ENCODE measurements around the gene CCNC. TPM values are rescaled to one million over a fixed set of nuclear protein-coding genes. Genes with fewer than 3 reads are reported as not detected.
A peak's percentile ranks its signal among the peaks of the same experiment; 100 is the strongest.

Gene CCNC, protein sequence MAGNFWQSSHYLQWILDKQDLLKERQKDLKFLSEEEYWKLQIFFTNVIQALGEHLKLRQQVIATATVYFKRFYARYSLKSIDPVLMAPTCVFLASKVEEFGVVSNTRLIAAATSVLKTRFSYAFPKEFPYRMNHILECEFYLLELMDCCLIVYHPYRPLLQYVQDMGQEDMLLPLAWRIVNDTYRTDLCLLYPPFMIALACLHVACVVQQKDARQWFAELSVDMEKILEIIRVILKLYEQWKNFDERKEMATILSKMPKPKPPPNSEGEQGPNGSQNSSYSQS
- 43.4 TPM for total RNA-seq (2021; ENCODE audit: unreplicated experiment)
- polyA plus RNA-seq (2012; ENCODE audit: insufficient read length): 25.7 TPM
- Bru-seq, nascent RNA: percentile 93 among the genes with signal in this experiment
- percentile 93 among the genes with signal in this experiment for BruChase-seq, experiment 1, labeled RNA remaining after a 2-hour chase
- BruChase-seq, experiment 2, labeled RNA remaining after a 6-hour chase: percentile 92 among the genes with signal in this experiment
- long read RNA-seq, transcript CCNC-207 (12 exons, 1,426 nt): minor isoform, 10 of 153 reads
- long read RNA-seq, transcript CCNC-210 (12 exons, 2,473 nt): major isoform, 116 of 153 reads
- long read RNA-seq, partial matches to known transcripts: 2 of 153 reads
- long read RNA-seq, other reads (novel, unspliced or antisense): 23 of 153 reads

DNA sequence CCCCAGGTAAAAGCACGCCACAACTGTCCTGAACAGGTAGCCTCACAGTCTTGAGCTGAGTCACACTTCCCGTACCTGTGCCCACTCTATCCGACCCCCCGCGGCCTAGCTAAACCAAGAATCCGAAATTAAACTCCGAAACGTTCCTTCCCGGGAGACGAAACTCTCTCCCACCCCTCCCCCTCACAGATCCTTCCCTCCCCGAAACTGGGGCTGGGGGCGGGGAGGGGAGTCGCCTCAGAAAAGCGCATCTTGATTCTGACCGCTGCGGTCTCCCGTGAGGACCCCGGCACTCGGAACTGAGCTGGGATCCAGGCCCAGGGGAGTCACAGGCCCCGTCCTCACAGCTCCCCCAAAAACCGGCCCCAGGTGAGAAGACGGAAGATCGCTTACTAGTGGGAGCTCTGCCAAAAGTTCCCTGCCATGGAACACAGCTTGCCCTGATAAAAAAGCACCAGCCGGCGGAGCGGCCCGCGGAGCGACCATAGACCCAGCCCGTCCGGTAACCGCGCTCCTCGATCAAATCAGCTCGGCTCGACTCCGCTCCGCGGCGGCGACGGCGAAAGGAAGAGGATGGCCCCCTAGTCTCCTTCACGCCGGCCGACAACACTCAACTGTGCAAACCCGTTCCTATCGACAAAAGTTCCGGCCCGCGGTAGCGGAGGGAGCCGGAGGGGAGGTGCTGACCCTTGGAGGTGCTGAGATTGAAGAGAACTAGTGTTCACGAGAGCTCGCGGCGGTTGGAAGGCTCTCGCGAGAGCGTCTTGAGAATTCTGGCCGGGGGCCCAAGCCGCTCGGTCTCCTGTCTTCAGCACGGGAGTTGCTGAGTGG is at the start of gene CCNC:
Gene CCNC (minus strand): TSS at position 558 of the 831 bp plus-strand sequence. CDS start 133 bp downstream, at position 425.
- no peaks in the 10 kb centered on the region for H3K27me3 ChIP-seq (ENCODE audit: control insufficient read depth, insufficient read depth, low read length)
- H3K9me3 ChIP-seq (ENCODE audit: control insufficient read depth, insufficient read depth, low read depth, low read length): no peaks in the 10 kb centered on the region
- DNase-seq (ENCODE audit: low read depth, low spot score) (peak; percentile 84), ATAC-seq (peak; percentile 99)
- H3K36me3 ChIP-seq (ENCODE audit: control insufficient read depth, insufficient read depth, low read length): peaks cover 11% of the 10 kb centered on the region
- POLR2A ChIA-PET: interaction anchor here (0.7 to 0.8 kb wide), 2 partner anchors 21 to 38 kb away, joined by 3 to 5 read pairs; no protein-coding TSS in a partner anchor
- H3K4me1 ChIP-seq (ENCODE audit: control insufficient read depth, insufficient read depth, low read length): peaks cover 7% of the 10 kb centered on the region; the same call in 1 of the 2 replicates
- BruUV-seq (replicated peaks): no TSS peak
- H3K27ac ChIP-seq (ENCODE audit: low read length): peak within 1 kb of the TSS; percentile 95
- in situ Hi-C loops (cut with HindIII; ENCODE audit: low pct_unique_long_range_greater_than_20kb, low sequenced_read_pairs) (no loop called here), intact Hi-C loops (cut with micrococcal nuclease; ENCODE audit: unreplicated experiment) (no loop called here)
- peak within 1 kb of the TSS; percentile 84 to 99 for H3K4me3 ChIP-seq (ENCODE audit: low read depth in 2 of 2, low read length in 2 of 2)
- TF ChIP-seq SIN3A (IDR thresholded peaks at IDR 0.05; ENCODE audit: borderline replicate concordance, insufficient read depth, low read depth, low read length) (peak; percentile 70; the same call in 1 of the 2 replicates), REST (IDR thresholded peaks at IDR 0.05; ENCODE audit: insufficient read depth in 1 of 2, low read depth in 2 of 2, low read length in 1 of 2) (peak in 1 of 2 experiments; percentile 43; a peak in 1 of 4 replicates), POLR2AphosphoS5 (IDR thresholded peaks at IDR 0.05; ENCODE audit: low read depth, low read length) (peak; percentile 92), TCF7L2 (IDR thresholded peaks at IDR 0.05; ENCODE audit: low read depth, low read length) (peak; percentile 58; the same call in 1 of the 2 replicates)
- TF ChIP-seq, protein P1, sequence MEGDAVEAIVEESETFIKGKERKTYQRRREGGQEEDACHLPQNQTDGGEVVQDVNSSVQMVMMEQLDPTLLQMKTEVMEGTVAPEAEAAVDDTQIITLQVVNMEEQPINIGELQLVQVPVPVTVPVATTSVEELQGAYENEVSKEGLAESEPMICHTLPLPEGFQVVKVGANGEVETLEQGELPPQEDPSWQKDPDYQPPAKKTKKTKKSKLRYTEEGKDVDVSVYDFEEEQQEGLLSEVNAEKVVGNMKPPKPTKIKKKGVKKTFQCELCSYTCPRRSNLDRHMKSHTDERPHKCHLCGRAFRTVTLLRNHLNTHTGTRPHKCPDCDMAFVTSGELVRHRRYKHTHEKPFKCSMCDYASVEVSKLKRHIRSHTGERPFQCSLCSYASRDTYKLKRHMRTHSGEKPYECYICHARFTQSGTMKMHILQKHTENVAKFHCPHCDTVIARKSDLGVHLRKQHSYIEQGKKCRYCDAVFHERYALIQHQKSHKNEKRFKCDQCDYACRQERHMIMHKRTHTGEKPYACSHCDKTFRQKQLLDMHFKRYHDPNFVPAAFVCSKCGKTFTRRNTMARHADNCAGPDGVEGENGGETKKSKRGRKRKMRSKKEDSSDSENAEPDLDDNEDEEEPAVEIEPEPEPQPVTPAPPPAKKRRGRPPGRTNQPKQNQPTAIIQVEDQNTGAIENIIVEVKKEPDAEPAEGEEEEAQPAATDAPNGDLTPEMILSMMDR (IDR thresholded peaks at IDR 0.05): no peak
- CTCF ChIA-PET: no interaction called here

DNA sequence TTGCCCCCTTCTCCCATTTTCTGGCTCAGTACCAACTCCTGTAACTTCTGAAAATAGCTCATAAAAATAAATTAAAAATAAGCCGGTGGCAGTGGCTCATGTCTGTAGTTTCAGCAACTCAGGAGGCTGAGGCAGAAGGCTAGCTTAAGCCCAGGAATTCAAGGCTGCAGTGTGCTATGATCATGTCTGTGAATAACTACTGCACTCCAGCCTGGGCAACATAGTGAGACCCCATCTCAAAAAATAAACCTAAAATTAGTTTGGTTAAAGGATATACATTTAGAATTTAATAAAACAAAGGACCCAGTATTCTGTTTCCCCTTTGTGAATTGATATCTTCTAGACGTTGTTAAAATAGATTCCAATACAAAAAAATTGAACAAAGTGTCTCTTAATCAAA is 48.7 kb upstream of the CCNC start:
- ATAC-seq: no peak
- no TSS peak for BruUV-seq (replicated peaks)
- Histone ChIP-seq H3K9me3 (ENCODE audit: control insufficient read depth, insufficient read depth, low read depth, low read length) (no peaks in the 10 kb centered on the region), H3K27ac (ENCODE audit: low read length) (no peak overlapping the region), H3K27me3 (ENCODE audit: control insufficient read depth, insufficient read depth, low read length) (peaks cover 41% of the 10 kb centered on the region), H3K4me1 (ENCODE audit: control insufficient read depth, insufficient read depth, low read length) (no peaks in the 10 kb centered on the region), H3K36me3 (ENCODE audit: control insufficient read depth, insufficient read depth, low read length) (no peaks in the 10 kb centered on the region), H3K4me3 (ENCODE audit: low read depth in 2 of 2, low read length in 2 of 2) (no peak overlapping the region)
- intact Hi-C loops (cut with micrococcal nuclease; ENCODE audit: unreplicated experiment) (no loop called here), in situ Hi-C loops (cut with HindIII; ENCODE audit: low pct_unique_long_range_greater_than_20kb, low sequenced_read_pairs) (no loop called here)
- TF ChIP-seq SIN3A (IDR thresholded peaks at IDR 0.05; ENCODE audit: borderline replicate concordance, insufficient read depth, low read depth, low read length): no peak
- no peak for TF ChIP-seq TCF7L2 (IDR thresholded peaks at IDR 0.05; ENCODE audit: low read depth, low read length)
- no peak for TF ChIP-seq REST (IDR thresholded peaks at IDR 0.05; ENCODE audit: insufficient read depth in 1 of 2, low read depth in 2 of 2, low read length in 1 of 2)
- TF ChIP-seq, protein P1 (IDR thresholded peaks at IDR 0.05): no peak
- TF ChIP-seq POLR2AphosphoS5 (IDR thresholded peaks at IDR 0.05; ENCODE audit: low read depth, low read length): no peak
- no peak for DNase-seq (ENCODE audit: low read depth, low spot score)
- POLR2A ChIA-PET: no interaction called here
- CTCF ChIA-PET: no interaction called here

Data from Panc1 (cell line).